Limb (tissue), 2 donors: ENCODE data around the gene IST1.

ENCODE experiments used
- DNase-seq, 2 donors: peaks; one replicate each; pipeline ENCODE4 v3.0.0-alpha.2; 2016; ENCODE audit errors: extremely low spot score in 2 of 2

IST1 gene

DNA sequence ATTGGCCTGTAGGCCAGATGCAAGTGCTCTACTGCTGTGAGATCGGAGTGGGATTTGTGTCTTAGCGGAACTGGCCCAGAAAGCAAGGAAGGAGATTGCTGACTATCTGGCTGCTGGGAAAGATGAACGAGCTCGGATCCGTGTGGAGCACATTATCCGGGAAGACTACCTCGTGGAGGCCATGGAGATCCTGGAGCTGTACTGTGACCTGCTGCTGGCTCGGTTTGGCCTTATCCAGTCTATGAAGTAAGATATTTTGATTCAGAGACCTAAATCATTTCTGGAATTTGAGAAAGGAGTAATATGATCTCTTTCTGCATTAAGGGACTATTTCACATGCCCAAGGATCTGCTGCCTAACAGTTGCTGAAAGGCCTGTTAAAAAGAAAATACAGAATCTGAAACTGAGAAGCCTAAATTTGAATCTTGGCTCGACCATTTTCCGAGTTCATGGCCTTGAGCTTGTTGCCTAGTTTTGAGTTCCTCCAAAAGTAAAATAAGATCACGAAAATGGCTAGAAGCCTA lies 21.1 kb downstream of the IST1 start:
- DNase-seq: no peak

DNA sequence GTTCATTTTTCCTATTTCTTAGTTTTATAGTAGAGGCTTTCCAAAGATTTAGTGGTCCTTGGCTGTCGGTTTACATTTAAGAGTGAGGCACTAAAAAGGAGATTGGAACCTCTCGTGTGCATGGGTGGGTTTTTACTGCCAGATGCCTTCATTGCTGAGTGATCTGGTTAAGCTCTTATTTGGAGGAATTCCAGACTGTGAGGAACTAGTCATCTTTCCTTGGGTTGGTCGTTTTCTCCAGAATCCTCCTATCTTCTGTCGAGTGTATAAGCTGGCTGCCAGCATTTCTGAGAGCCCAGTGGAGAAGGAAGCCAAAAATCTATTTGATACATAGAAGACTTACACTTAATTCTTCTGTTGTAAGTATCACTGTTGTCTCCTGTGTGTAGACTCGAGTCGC lies 22.6 kb downstream of the IST1 start:
- no peak for DNase-seq

DNA sequence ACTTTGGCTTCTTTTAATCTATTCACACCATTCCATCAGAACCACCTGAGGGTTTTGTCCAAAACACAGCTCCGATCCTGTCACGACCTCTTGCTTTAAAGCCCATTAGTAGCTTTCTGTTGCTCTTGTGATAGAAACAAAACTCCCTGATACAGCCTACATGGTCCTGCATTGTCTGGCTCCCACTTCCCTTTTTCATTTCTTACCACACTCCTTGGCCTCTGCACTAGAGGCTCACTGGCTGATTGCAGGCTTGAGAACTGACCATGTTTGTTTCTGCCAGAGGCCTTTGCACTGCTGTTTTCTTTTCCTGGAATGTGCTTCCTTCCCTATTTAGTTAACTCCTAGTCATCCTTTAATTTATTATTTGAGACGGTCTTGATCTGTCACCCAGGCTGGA lies 23.7 kb downstream of the IST1 start:
- no peak for DNase-seq

DNA sequence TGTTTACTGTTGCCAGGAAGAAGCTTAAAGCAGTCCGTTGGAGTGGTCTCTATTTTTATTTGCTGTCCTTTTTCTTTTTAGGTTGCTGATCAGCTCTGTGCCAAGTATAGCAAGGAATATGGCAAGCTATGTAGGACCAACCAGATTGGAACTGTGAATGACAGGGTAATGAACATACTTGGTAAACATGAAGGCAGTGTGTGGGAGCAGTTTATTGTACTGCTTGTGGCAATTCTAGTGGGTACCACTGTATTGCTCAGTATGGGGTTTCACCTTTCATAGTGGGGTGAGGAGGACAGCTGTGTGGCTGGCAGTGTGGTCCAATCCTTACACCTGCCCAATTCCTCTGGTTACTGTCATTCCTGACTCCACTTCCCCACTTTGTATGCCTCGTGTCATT lies 25.3 kb downstream of the IST1 start:
- no peak for DNase-seq

DNA sequence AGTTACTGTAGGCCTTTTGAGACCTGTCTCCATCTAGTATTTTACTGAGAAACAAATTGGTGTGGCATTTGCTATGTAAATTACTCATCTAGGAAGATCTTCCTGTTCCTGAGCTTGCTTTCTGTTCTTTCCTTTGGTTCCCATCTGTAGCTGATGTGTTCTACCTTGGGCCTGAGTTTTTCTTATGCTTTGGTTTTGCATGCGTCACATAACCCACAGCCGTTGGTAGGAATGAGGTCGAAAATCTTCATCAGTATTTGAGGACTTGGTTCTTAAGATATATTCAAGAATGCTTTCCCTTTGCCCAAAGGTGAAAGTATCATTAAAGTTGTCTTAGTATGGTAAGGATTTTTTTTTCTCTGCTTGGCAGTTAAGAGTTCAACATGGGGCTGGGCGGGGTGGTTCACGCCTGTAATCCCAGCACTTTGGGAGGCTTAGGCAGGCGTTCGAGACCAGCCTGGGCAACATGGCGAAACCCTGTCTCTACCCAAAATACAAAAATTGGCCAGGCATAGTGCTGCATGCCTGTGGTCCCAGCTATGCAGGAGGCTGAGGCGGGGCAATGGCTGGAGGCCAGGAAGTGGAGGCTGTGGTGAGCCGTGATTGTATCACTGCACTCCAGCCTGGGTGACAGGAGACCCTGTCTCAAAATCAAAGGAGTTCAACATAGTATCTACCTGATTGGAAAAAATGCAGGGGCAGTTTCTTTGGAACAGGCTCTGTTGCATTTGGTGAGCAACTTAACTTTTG lies 28.8 kb downstream of the IST1 start:
- DNase-seq: no peak

DNA sequence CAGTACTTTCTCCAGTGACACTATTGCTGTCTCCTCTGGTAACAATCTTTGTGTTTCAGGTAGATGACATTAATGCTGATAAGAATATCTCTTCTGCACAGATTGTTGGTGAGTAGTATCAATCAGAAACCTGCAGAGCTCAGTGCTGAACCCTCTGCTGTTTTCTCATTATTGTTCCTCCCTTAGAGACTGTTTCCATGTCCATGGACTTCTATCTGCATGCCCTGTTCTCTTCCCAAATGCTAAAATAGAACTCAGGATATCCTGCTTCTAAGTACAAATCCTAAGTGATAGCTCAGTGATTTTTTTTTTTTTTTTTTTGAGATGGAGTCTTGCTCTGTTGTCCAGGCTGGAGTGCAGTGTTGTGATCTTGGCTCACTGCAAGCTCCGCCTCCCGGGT lies 29.4 kb downstream of the IST1 start:
- DNase-seq: no peak

DNA sequence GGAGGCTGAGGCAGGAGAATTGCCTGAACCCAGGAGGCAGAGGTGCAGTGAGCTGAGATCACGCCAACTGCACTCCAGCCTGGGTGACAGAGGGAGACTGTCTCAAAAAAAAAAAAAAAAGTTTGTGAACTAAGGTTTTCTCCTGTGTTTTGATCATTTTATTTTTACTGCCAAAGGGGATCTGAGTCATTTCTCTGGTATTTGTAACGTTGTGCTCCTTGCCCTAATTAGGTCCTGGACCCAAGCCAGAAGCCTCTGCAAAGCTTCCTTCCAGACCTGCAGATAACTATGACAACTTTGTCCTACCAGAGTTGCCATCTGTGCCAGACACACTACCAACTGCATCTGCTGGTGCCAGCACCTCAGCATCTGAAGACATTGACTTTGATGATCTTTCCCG lies 32.1 kb downstream of the IST1 start:
- DNase-seq: peak in 1 of 2 donors; percentile 38

DNA sequence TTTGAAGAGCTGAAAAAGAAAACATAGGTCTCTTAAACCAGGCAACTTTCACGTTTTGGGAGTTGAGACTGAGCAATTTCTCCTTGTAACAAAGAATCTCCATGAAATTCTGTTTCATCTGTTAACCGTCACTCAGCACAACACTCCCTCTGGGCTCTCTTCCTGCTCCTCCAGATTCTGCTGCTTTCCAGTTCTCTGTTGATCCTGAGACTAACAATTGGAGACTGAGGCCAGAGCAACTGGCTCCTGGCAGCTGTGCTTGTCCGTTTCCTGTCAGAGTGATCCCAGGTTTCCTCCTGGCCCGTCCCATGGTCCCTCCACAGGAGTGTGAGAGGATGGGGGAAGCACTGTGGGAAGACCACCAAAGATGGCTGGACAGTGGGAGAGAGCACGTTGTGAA lies 32.5 kb downstream of the IST1 start:
- DNase-seq: peak in 1 of 2 donors; percentile 23

DNA sequence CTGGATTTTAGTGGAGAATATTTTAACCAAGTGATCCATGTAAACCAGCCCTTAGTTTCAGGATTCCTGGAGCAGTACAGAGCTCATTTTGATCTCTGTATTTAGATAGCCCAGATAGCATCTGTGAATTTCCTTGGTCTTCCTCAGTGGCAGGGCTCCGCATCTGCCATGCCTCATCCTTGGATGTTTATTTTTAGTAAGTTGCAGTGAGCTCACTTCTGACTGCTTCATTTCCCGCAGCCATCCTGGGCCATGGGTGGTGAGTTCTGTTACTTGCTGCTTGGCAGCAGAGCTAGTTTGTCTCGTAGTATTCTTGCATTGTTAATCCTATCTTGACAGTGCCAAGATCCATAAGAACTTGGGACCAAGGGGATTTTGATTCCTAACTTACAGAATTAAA lies 33.7 kb downstream of the IST1 start:
- no peak for DNase-seq

DNA sequence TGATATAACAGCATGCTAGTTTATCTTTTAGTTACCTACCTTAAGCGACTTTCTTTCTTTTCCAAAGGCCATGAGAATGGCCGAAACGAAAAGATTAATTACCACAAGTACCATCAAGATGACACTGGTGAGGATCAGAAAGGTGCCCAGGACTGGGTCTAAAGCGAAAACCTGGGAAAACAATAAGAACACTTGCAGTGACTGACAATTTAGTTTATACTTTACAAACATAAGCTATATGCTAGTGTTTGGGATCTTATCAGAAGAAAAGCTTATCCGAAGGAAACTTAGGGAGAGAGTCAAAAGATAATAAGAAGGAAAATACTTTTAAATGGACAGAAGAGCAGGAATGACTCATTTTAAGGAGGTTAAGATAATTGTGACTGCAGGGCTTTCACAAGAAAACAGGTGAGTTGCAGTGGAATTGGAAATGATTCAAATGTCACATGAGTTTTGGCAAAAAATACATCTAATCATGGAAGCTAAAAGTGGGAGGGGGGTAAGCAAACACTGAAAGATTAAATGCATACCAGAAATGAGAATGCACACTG lies 34.8 kb downstream of the IST1 start:
- DNase-seq: no peak

DNA sequence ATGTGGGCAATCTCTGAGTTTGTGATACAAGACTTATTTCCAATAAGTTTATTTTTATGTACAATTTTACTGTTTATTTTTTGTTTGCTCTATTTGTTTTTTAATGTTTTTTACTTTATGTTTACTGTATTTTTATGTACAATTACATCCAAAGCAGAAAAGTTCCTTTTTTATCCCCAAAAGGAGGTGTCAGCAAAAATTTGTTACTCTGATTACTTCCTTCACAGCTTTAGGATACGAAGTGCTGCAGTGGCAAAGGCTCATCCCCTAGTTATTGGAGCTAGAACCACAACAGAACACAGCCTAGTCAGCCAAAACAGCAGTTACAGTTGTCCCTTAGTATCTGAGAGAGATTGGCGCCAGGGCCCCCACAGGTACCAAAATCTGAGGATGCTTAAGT lies 35.7 kb downstream of the IST1 start:
- DNase-seq: no peak

DNA sequence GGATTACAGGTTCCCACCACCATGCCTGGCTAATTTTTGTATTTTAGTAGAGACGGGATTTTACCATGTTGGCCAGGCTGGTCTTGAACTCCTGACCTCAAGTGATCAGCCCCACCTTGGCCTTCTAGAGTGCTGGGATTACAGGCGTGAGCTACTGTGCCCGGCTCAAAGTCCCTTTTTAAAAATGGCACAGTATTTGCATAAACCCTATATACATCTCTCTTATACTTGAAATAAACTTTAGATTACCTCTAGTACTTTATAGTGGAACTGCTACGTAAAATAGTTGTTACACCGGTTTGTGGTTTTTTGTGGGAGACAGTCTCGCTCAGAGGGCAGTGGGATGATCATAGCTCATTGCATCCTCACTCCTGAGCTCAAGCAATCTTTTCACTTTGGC lies 36.3 kb downstream of the IST1 start:
- no peak for DNase-seq

DNA sequence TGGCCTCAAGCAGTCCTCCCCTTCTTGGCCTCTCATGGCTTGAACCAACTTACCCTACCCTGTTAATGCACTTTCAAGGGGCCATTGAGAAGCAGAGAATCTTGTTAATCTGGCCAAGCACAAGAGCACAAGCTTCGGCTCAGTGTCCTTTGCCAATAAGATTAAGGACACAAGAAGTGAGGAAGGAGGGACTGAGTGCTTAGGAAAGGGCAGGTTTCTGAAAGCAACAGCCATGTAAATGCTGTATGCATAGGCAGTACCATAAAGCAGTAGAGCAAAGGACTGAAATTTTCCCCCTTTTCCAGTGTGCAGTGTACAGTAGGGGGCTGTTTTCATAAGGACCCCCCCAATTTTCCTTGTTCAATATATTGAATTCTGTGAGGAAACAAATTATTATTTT lies 37.7 kb downstream of the IST1 start:
- no peak for DNase-seq

DNA sequence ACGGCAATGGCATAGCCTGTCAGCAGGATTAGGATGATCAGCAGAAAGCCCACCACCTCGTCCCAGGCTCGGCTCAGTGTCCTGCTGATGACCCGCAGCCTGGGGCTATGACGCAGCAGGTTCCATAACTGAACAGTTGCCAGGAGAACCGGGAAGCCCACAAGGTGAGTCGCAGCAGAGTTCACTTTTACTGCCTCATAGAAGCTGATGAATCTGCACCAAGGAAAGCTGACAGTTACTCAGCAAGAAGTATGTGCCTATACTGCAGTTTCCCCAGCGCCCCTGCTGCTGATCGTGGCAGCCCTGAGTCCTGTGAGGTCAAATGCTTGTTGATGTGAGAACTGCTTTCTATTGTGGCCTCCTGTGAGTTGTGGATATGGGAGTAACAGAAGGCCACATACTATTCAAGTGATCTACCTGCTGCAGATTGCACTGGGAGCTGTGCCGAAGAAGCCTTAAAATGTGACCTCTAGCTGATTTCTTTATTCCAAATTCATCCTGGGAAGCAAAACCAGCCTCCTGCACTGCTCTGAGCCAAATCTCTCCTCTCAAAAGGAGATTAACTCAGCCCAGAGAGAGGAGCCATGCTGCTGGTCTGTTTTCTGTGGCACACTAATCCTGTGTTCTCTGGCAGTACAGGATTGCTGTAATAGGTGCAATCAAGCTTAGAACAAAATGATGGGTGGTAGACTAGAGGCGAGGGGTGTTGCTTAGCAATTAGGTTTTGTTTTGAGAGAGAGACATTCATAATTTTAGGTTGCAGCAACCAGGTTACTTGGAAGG lies 38.8 kb downstream of the IST1 start:
- DNase-seq: no peak

DNA sequence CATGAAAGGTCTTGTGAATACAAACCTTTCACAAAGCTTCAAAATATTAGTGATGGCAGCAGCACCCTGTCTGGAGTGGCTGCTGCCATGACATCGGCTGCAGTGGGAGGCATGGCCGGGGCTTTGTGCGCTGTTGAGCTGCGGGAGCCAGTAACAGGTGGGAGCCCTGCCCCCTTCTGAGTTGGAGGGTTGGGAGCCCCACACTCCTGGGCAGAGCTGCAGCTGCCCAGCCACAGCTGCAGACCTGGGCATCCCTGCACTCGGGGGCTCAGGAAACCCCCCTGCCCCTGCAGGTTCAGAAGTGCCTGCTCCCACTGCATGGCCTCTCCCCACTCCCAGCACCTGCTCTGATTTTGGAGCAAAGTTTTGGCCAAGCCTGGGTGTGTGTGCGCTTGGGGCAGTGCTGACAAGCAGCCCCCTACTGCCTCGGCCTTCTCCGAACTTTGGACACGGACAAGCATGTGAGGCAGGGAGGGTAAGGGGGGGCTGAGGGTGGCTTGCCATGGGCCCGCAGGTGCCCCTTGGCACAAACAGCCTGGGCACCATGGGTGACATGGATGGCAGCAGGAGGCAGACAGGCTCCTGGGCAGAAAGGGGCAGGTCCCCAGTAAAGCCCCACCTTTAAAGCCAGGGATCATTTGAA lies 42.7 kb downstream of the IST1 start:
- DNase-seq: peak in 1 of 2 donors; percentile 26

DNA sequence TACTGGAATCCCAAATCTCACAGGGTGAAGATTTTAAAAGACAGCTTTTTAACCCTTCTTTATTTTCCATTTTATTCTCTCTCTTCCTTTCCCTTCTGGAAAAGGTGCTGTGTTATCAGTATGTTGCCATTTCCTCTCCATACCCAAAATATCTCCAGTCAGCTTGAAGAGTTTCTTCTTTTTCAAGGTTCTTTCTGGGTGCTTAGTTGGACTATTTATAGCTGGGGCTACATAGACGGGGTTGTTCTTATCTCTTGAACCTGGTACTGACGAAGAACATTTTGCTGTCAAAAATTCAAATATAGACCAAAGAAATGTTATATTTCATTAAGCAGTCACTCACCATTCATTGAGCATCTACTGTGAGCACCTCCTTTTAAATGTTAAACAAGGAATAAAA lies 48.6 kb downstream of the IST1 start:
- DNase-seq: no peak

DNA sequence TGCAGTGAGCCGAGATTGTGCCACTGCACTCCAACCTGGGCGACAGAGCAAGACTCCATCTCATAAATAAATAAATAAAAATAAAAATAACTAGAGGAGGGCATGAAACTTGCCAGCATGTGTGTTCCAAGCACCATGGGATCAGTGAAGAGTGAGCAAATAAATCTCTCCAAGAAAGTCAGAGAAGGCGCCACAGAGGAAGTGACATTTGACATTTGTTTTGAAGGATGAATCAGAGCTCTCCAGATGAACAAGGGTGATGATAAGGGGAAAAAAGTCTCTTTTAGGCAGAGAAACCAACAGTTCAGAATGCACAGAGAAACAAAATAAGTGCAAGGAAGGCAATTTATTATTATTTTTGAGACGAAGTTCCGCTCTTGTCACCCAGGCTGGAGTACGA lies 50.3 kb downstream of the IST1 start:
- DNase-seq: no peak

DNA sequence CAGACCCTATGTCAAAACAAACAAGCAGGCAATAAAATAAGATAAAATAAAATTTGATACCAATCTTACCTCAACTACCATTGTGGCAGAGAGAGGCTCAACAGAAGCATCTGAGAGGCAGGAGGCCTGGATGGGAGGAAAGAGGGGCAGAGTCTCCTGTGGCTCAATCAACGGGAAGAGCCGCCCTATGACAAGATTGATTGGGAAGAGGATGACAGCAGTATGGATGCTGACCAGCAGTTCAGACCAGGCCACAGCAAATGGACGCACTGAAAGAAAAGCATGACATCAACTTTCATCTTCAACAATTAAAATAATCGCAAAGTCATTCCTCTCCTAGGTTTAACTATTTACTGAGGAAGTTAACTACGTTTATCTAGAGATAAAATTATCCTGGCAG lies 57.5 kb downstream of the IST1 start:
- DNase-seq: no peak

DNA sequence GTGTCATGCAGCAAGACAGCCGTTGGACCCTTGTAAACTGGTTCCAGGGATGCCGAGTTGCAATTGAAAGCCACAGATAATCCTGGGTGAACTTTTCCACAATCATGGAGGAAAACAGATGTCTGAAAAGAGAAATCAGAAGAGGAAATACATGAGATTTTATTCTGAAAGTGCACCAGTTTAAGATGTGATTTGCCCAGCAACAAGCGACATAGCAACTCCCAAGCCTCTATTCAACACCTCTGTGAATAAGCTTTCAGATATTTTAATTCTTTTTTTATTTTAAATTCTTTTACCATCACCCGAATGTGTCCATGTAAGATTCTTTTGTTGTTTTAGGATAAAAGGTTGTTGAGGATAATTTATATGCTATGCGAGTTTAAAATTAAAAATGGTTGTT lies 58.8 kb downstream of the IST1 start:
- DNase-seq: no peak

DNA sequence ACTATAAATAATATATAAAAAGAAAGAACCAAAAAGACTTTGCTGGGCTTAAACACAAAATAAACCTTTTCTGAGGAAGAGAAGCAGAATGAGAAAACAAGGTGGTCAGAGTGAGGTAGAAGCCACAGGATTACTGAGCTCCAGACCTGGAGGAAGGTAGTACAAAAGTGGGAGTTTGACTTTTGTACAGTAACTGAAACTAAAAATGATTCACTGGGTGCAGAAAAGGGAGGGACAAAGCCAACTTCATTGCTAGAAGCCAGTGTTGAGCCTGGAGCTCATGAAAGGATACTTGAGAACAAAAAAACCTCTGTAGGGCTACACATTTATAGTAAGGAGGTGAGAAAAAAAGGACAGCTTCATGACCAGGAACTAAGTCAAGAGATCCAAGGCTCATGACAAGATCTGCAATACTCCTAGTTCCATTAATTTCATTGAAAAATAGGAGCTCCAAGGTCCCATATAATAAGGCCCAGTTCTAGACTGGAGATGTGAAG lies 59.4 kb downstream of the IST1 start:
- no peak for DNase-seq

DNA sequence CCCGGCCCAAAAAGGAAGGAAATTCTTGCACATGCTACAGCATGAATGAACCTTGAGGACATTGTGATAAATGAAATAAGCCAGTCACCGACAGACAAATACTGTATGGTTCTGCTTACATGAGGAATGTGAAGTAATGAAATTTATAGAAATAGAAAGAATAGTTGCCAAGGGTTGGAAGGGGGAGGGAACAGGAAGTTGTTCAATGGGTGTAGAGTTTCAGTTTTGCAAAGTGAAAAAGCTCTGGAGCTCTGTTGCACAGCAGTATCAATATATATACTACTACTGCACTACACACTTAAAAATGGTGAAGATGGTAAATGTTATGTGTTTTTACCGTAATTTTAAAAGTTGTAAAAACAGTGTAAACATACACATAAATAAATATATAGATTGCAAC lies 61.2 kb downstream of the IST1 start:
- DNase-seq: no peak
